WERI-Rb-1 (cell line): Measurements from ENCODE around the gene NEB.
"Not testable (repeated sequence)": the region's sequence is repeated elsewhere in the genome, so short reads cannot be mapped to it uniquely, and the experiment has no call there.

Experiments
- DNase-seq: peaks from one replicate; pipeline ENCODE4 v3.0.0-alpha.2; 2020
- H3K27ac ChIP-seq: fragments of 250-450 bp; sonication (Bioruptor Pico); 2 replicates; pipeline ENCODE4 v1.5.1; 2020; ENCODE audit warnings: mild to moderate bottlenecking, moderate library complexity
- H3K27me3 ChIP-seq: fragments of 250-450 bp; sonication (Bioruptor Pico); 2 replicates; pipeline ENCODE4 v1.5.1; 2021; ENCODE audit warnings: mild to moderate bottlenecking, low read depth, moderate library complexity; ENCODE audit not compliant: insufficient read depth, severe bottlenecking
- H3K36me3 ChIP-seq: fragments of 250-450 bp; sonication (Bioruptor Pico); 2 replicates; pipeline ENCODE4 v1.5.1; 2020; ENCODE audit warnings: mild to moderate bottlenecking, moderate library complexity
- H3K4me3 ChIP-seq: 2 replicates; pipeline ENCODE4 v1.5.1; 2011; ENCODE audit warnings: low read depth, mild to moderate bottlenecking, control low read depth, low read length
- H3K9me3 ChIP-seq: fragments of 250-450 bp; sonication (Bioruptor Pico); 2 replicates; pipeline ENCODE4 v1.5.1; 2021; ENCODE audit warnings: mild to moderate bottlenecking, moderate library complexity; ENCODE audit not compliant: severe bottlenecking
- CTCF ChIP-seq: IDR thresholded peaks from 2 replicates; pipeline ENCODE4 v1.5.1; 2011; ENCODE audit warnings: low read depth, mild to moderate bottlenecking, control low read depth, inconsistent platforms, low read length

Gene NEB

GRCh38 chr2:151580697-151581096 is 153.6 kb downstream of the NEB start:
- not testable (repeated sequence) for H3K36me3 ChIP-seq, H3K27ac ChIP-seq, DNase-seq, H3K4me3 ChIP-seq, H3K27me3 ChIP-seq, H3K9me3 ChIP-seq

- Histone ChIP-seq H3K9me3 (no peaks in the 10 kb centered on the region), H3K36me3 (no peaks in the 10 kb centered on the region), H3K4me3 (no peak overlapping the region), H3K27me3 (no peaks in the 10 kb centered on the region), H3K27ac (no peak overlapping the region)
- no peak for TF ChIP-seq CTCF
- no peak for DNase-seq
Observed at GRCh38 chr2:151577116-151577515, 157.2 kb downstream of the NEB start.

GRCh38 chr2:151576080-151576479 is 158.2 kb downstream of the NEB start:
- Histone ChIP-seq H3K9me3 (no peaks in the 10 kb centered on the region), H3K27me3 (no peaks in the 10 kb centered on the region), H3K36me3 (no peaks in the 10 kb centered on the region), H3K4me3 (no peak overlapping the region), H3K27ac (no peak overlapping the region)
- DNase-seq: no peak
- no peak for TF ChIP-seq CTCF

- Histone ChIP-seq H3K27me3 (no peaks in the 10 kb centered on the region), H3K27ac (no peak overlapping the region), H3K4me3 (no peak overlapping the region), H3K9me3 (no peaks in the 10 kb centered on the region), H3K36me3 (no peaks in the 10 kb centered on the region)
- TF ChIP-seq CTCF: no peak
- no peak for DNase-seq
Observed at GRCh38 chr2:151575338-151575737, 158.9 kb downstream of the NEB start.

GRCh38 chr2:151570191-151570590 is 164.1 kb downstream of the NEB start:
- H3K27ac ChIP-seq: no peak overlapping the region
- no peaks in the 10 kb centered on the region for H3K36me3 ChIP-seq
- no peak overlapping the region for H3K4me3 ChIP-seq
- no peaks in the 10 kb centered on the region for H3K9me3 ChIP-seq
- no peak for TF ChIP-seq CTCF
- DNase-seq: no peak
- no peaks in the 10 kb centered on the region for H3K27me3 ChIP-seq

- no peaks in the 10 kb centered on the region for H3K9me3 ChIP-seq
Observed at GRCh38 chr2:151569167-151569566, 165.1 kb downstream of the NEB start.

More at GRCh38 chr2:151569167-151569566, 165.1 kb downstream of the NEB start:
- no peak for TF ChIP-seq CTCF
- Histone ChIP-seq H3K4me3 (no peak overlapping the region), H3K27ac (no peak overlapping the region), H3K27me3 (no peaks in the 10 kb centered on the region), H3K36me3 (no peaks in the 10 kb centered on the region)
- no peak for DNase-seq
